Activated CD4-positive, alpha-beta T cell treated with anti-CD3 and anti-CD28 coated beads for 36 hours (primary cell): Measurements from ENCODE around the gene FMN1. TPM values are rescaled to one million over a fixed set of nuclear protein-coding genes. Genes with fewer than 3 reads are reported as not detected.

Experiments
- ATAC-seq: fragments of 200-7000 bp; cut with Tn5 transposase; one replicate; pipeline ENCODE4 v1.10.0; 2021; ENCODE audit warnings: mild to moderate bottlenecking, moderate library complexity
- CTCF ChIA-PET: fragments of 350-600 bp; sonication (Branson Sonifier 250); formaldehyde crosslinking; loops from one replicate; lab custom pipeline; 2021; ENCODE audit warnings: antibody characterized with exemption; lab: Charles Lee
- POLR2A ChIA-PET: fragments of 350-600 bp; sonication (Branson Sonifier 250); formaldehyde crosslinking; loops from one replicate; lab custom pipeline; 2021; ENCODE audit warnings: antibody characterized with exemption, inconsistent platforms; lab: Charles Lee
- DNase-seq: peaks from one replicate; pipeline ENCODE4 v3.0.0-alpha.2; 2020
- H3K27ac Mint-ChIP-seq: one replicate; pipeline ENCODE4 v1.8.0; 2021; ENCODE audit warnings: mixed read lengths
- H3K27me3 Mint-ChIP-seq: one replicate; pipeline ENCODE4 v1.8.0; 2021; ENCODE audit warnings: mixed read lengths
- H3K36me3 Mint-ChIP-seq: one replicate; pipeline ENCODE4 v1.8.0; 2021; ENCODE audit warnings: low read depth, mixed read lengths
- H3K4me1 Mint-ChIP-seq: one replicate; pipeline ENCODE4 v1.8.0; 2021; ENCODE audit warnings: mixed read lengths
- H3K4me3 Mint-ChIP-seq: one replicate; pipeline ENCODE4 v1.8.0; 2021; ENCODE audit warnings: mild to moderate bottlenecking, moderate library complexity, mixed read lengths
- H3K9me3 Mint-ChIP-seq: one replicate; pipeline ENCODE4 v1.8.0; 2021; ENCODE audit warnings: low read depth, mixed read lengths
- intact Hi-C, 2 experiments: fragments of 100-400 bp; cut with DNase I in 1 of 2; cut with micrococcal nuclease in 1 of 2; formaldehyde crosslinking; loops; one replicate each; pipeline versions ENCODE4 v1.14.2 to v1.15.1; 2022 to 2024; cut with DNase I, micrococcal nuclease
- total RNA-seq, 2 experiments: library from RNA; stranded (reverse); gene quantifications; one replicate each; pipeline ENCODE4 v1.2.3, GENCODE V29; 2021

Gene FMN1
- total RNA-seq, 2 experiments from 2014 or later: 0.09 to 0.21 TPM

- DNase-seq: no peak
- ATAC-seq: no peak
- intact Hi-C loops: no loop called here
- Mint-ChIP-seq H3K4me1 (no peaks in the 10 kb centered on the region), H3K36me3 (no peaks in the 10 kb centered on the region), H3K27me3 (peaks cover 10% of the 10 kb centered on the region), H3K4me3 (no peak overlapping the region), H3K9me3 (no peaks in the 10 kb centered on the region), H3K27ac (no peak overlapping the region)
- CTCF ChIA-PET: no interaction called here
- POLR2A ChIA-PET: no interaction called here
Measured at GRCh38 chr15:32901995-32902394, 292.5 kb downstream of the FMN1 start.

GRCh38 chr15:32901192-32901591 lies 293.3 kb downstream of the FMN1 start:
- DNase-seq (no peak), ATAC-seq (no peak)
- CTCF ChIA-PET: no interaction called here
- H3K27ac Mint-ChIP-seq: no peak overlapping the region
- no peaks in the 10 kb centered on the region for H3K36me3 Mint-ChIP-seq
- H3K9me3 Mint-ChIP-seq: no peaks in the 10 kb centered on the region
- intact Hi-C loops: no loop called here
- peaks cover 12% of the 10 kb centered on the region for H3K27me3 Mint-ChIP-seq
- H3K4me1 Mint-ChIP-seq: no peaks in the 10 kb centered on the region
- H3K4me3 Mint-ChIP-seq: no peak overlapping the region
- POLR2A ChIA-PET: no interaction called here

GRCh38 chr15:32899126-32899596 lies 295.4 kb downstream of the FMN1 start:
- ATAC-seq (no peak), DNase-seq (no peak)
- Mint-ChIP-seq H3K9me3 (no peaks in the 10 kb centered on the region), H3K4me3 (no peak overlapping the region), H3K4me1 (no peaks in the 10 kb centered on the region), H3K27me3 (peaks cover 14% of the 10 kb centered on the region), H3K27ac (no peak overlapping the region), H3K36me3 (no peaks in the 10 kb centered on the region)
- ChIA-PET CTCF (no interaction called here), POLR2A (no interaction called here)
- intact Hi-C loops: no loop called here

GRCh38 chr15:32898414-32898813 lies 296.1 kb downstream of the FMN1 start:
- Mint-ChIP-seq H3K9me3 (no peaks in the 10 kb centered on the region), H3K36me3 (no peaks in the 10 kb centered on the region), H3K4me3 (no peak overlapping the region), H3K27me3 (peaks cover 12% of the 10 kb centered on the region), H3K27ac (no peak overlapping the region), H3K4me1 (no peaks in the 10 kb centered on the region)
- intact Hi-C loops: no loop called here
- DNase-seq (no peak), ATAC-seq (no peak)
- POLR2A ChIA-PET: no interaction called here
- CTCF ChIA-PET: no interaction called here

GRCh38 chr15:32893421-32893820 lies 301.1 kb downstream of the FMN1 start:
- Mint-ChIP-seq H3K27ac (no peak overlapping the region), H3K4me3 (no peak overlapping the region), H3K9me3 (no peaks in the 10 kb centered on the region), H3K27me3 (peaks cover 8% of the 10 kb centered on the region), H3K36me3 (no peaks in the 10 kb centered on the region), H3K4me1 (no peaks in the 10 kb centered on the region)
- intact Hi-C loops: no loop called here
- ChIA-PET POLR2A (no interaction called here), CTCF (no interaction called here)
- ATAC-seq (no peak), DNase-seq (no peak)

- Mint-ChIP-seq H3K27ac (no peak overlapping the region), H3K36me3 (no peaks in the 10 kb centered on the region), H3K9me3 (no peaks in the 10 kb centered on the region), H3K27me3 (no peaks in the 10 kb centered on the region), H3K4me3 (no peak overlapping the region), H3K4me1 (no peaks in the 10 kb centered on the region)
- no peak for DNase-seq
- intact Hi-C loops: no loop called here
- CTCF ChIA-PET: no interaction called here
- POLR2A ChIA-PET: no interaction called here
- ATAC-seq: no peak
Measured at GRCh38 chr15:32889214-32889613, 305.3 kb downstream of the FMN1 start.

- no peak overlapping the region for H3K27ac Mint-ChIP-seq
- H3K27me3 Mint-ChIP-seq: no peaks in the 10 kb centered on the region
- ChIA-PET POLR2A (no interaction called here), CTCF (interaction anchor here (0.6 kb wide), 2 partner anchors 105 to 803 kb away, joined by 3 read pairs; no protein-coding TSS in a partner anchor)
- ATAC-seq: no peak
- H3K4me3 Mint-ChIP-seq: no peak overlapping the region
- H3K36me3 Mint-ChIP-seq: no peaks in the 10 kb centered on the region
- H3K4me1 Mint-ChIP-seq: no peaks in the 10 kb centered on the region
- DNase-seq: no peak
- no peaks in the 10 kb centered on the region for H3K9me3 Mint-ChIP-seq
- intact Hi-C loops: no loop called here
Measured at GRCh38 chr15:32888221-32888761, 306.2 kb downstream of the FMN1 start.

GRCh38 chr15:32887090-32887489 lies 307.4 kb downstream of the FMN1 start:
- POLR2A ChIA-PET: no interaction called here

DNA sequence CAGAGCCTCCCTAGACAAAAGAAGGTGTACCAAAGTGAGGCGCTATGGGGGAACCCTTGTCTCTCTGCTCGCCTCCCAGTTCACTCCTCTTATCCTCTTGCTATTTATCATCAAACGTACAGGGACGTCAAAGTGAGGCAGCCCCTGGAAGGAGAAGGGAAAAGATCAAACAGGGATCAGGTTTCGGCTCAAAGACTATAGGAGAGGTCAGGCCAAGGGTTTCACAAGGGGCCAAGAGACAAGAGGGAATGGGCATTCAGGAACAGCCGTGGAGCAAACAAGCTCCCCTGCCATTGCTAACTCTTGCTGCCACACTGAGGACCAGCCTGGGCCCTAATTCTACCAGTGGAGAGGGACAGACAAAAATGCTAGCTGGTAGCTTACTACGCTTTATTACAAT lies 308.1 kb downstream of the FMN1 start:
- intact Hi-C loops: no loop called here
- CTCF ChIA-PET: interaction anchor here (0.6 to 1.8 kb wide), 2 partner anchors 10 to 275 kb away, joined by 4 to 5 read pairs; no protein-coding TSS in a partner anchor
- ATAC-seq: no peak
- Mint-ChIP-seq H3K4me3 (no peak overlapping the region), H3K9me3 (no peaks in the 10 kb centered on the region), H3K36me3 (no peaks in the 10 kb centered on the region), H3K27ac (no peak overlapping the region), H3K27me3 (no peaks in the 10 kb centered on the region), H3K4me1 (no peaks in the 10 kb centered on the region)
- no peak for DNase-seq
- POLR2A ChIA-PET: no interaction called here

More at GRCh38 chr15:32887090-32887489, 307.4 kb downstream of the FMN1 start:
- CTCF ChIA-PET: interaction anchor here (1.8 kb wide), 1 partner anchor 11 kb away, joined by 5 read pairs; no protein-coding TSS in a partner anchor
- no peaks in the 10 kb centered on the region for H3K9me3 Mint-ChIP-seq
- no peak overlapping the region for H3K27ac Mint-ChIP-seq
- no peaks in the 10 kb centered on the region for H3K4me1 Mint-ChIP-seq
- no peaks in the 10 kb centered on the region for H3K27me3 Mint-ChIP-seq
- intact Hi-C loops: no loop called here
- H3K36me3 Mint-ChIP-seq: no peaks in the 10 kb centered on the region
- DNase-seq (no peak), ATAC-seq (no peak)
- no peak overlapping the region for H3K4me3 Mint-ChIP-seq

- CTCF ChIA-PET: interaction anchor here (0.6 kb wide), 1 partner anchor 276 kb away, joined by 4 read pairs; no protein-coding TSS in a partner anchor
- no peak for ATAC-seq
- H3K27ac Mint-ChIP-seq: no peak overlapping the region
Measured at GRCh38 chr15:32885713-32886112, 308.8 kb downstream of the FMN1 start.

DNA sequence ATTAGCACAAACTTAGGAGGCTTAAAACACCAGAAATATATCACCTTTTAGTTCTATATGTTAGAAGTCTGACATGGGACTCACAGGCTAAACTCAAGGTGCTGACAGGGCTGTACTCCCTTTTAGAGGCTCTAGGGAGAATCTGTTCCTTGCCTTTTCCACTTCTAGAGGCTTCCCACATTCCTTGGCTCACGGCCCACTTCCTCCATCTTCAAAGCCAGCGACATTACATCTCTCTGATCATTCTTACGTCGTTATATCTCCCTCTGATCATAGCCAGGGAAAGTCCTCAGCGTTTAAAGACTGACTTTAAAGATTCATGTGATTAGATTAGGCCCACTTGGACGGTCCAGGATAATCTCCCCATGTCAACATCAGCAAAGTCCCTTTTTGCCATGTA lies 310.4 kb downstream of the FMN1 start:
- ChIA-PET CTCF (no interaction called here), POLR2A (no interaction called here)
- ATAC-seq (no peak), DNase-seq (no peak)
- intact Hi-C loops: no loop called here
- Mint-ChIP-seq H3K36me3 (no peaks in the 10 kb centered on the region), H3K27ac (no peak overlapping the region), H3K9me3 (no peaks in the 10 kb centered on the region), H3K27me3 (no peaks in the 10 kb centered on the region), H3K4me1 (no peaks in the 10 kb centered on the region), H3K4me3 (no peak overlapping the region)

More at GRCh38 chr15:32885713-32886112, 308.8 kb downstream of the FMN1 start:
- POLR2A ChIA-PET: no interaction called here
- Mint-ChIP-seq H3K4me1 (no peaks in the 10 kb centered on the region), H3K9me3 (no peaks in the 10 kb centered on the region), H3K27me3 (no peaks in the 10 kb centered on the region), H3K36me3 (no peaks in the 10 kb centered on the region), H3K4me3 (no peak overlapping the region)
- DNase-seq: no peak
- intact Hi-C loops: no loop called here

- CTCF ChIA-PET: interaction anchor here (0.8 kb wide), 1 partner anchor 99 kb away, joined by 3 read pairs; no protein-coding TSS in a partner anchor
- H3K9me3 Mint-ChIP-seq: no peaks in the 10 kb centered on the region
- no peaks in the 10 kb centered on the region for H3K36me3 Mint-ChIP-seq
- H3K27ac Mint-ChIP-seq: no peak overlapping the region
- H3K4me3 Mint-ChIP-seq: no peak overlapping the region
- H3K27me3 Mint-ChIP-seq: no peaks in the 10 kb centered on the region
- ATAC-seq: no peak
- DNase-seq: no peak
- POLR2A ChIA-PET: no interaction called here
- intact Hi-C loops: no loop called here
- H3K4me1 Mint-ChIP-seq: no peaks in the 10 kb centered on the region
Measured at GRCh38 chr15:32882955-32883354, 311.6 kb downstream of the FMN1 start.
